Medulla oblongata (tissue), 1 donor: Measurements from ENCODE around the gene GALNT16.

Experiments used
- DNase-seq: peaks from one replicate; pipeline ENCODE4 v3.0.0-alpha.2; 2015; ENCODE audit errors: extremely low spot score

Gene GALNT16

DNA sequence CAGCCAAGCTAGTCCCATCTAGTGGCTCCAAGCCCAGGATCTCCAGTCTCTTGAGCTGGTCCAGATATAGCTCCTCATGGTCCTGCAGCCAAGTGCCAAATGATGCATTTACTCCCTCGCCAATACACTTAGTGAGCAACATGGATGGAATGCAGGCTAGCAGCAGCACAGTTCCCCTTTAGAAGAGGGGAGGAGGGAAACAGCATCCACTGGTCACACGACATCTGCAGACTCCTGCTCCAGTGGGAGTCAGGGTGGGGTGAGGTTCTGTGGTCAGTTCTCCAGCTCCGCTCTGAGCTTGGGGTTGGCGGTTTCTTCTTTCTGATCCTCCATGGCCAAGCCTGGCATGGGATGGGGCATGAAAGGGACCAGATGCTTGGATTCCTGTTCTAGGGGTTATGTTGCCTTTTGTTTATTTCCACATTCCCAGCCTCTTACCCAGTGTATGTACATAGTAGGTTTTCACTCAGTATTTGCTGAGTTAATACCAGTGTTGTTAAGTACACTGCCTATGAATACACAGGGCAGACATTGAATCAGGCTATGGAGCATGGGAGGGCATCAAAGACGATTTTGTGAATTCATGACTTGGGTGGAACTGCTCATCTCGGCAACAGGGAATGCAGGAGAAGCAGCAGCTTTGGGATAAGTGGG, 57.3 kb downstream of the GALNT16 start:
- peak; percentile 8 for DNase-seq

GRCh38 chr14:69317780-69318179, 57.8 kb downstream of the GALNT16 start:
- peak; percentile 4 for DNase-seq

- DNase-seq = no peak
Observed at GRCh38 chr14:69318241-69318640, 58.3 kb downstream of the GALNT16 start.

- DNase-seq = no peak
Observed at GRCh38 chr14:69318901-69319475, 59.0 kb downstream of the GALNT16 start.

DNA sequence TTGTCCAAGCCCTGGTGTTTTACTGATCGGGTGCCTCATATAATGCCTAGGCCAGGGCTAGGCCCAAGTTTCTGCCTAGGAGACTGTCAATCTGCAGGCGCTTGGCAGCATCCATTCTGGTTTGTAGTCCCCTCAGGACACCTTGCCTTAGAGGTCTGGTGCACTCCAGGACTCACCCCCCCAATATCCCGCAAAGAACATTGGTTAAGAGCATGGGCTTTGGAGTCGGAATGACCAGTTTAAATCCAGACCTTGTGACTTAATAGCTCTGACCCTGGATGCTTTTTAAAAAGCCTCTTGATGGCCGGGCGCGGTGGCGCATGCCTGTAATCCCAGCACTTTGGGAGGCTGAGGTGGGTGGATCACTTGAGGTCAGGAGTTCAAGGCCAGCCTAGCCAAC, 60.0 kb downstream of the GALNT16 start:
- DNase-seq = no peak

- DNase-seq = no peak
Observed at GRCh38 chr14:69320581-69321365, 60.8 kb downstream of the GALNT16 start.

GRCh38 chr14:69321601-69322330, 61.8 kb downstream of the GALNT16 start:
- no peak for DNase-seq

DNA sequence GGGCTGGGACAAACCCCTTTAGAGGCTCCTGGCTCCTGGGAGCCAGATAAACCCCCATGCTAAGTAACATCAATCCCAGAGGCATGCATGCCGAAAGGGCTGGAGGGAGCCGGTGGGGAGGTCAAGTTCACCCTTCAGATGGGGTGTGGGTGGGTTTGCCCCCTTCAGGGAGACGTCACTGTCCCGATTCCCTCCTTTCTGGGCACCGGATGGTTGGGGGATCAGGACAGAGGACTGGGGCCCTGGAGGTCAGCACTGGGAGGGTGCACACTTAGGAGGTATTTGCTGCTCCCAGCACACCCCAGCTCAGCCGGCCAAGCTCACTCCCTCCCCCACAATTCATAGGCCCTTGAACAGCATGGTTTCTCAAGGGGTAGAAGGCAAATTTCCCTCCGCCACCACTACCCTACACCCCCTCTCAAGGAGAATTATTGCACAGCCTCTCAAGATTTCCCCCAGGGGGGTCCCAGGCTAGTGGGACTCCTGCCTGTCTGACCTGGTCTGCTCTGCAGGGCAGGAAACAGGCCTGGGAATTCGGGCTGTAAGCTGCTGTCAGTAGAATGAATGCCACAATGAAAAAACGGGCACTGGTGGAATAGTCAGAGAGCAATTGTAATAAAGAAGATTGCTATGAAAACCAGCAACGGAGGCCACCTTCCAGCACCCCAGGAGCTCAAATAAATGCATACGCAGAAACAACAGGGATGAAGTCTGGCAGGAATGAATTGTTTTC, 63.5 kb downstream of the GALNT16 start:
- DNase-seq = no peak

DNA sequence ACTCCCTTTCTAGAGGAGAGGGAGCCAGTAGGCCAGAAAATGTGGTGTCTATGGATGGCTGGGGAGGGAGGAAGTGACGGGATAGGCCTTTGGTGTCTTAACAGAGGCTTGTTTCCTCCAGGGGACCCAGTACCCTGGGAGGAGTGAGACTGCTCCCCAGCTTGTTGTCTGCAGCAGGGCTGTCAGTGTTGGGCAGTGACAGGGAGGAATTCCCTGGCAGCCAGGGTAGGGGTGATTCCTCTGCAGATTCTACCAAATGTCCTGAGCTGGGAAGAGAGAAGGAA, 64.0 kb downstream of the GALNT16 start:
- DNase-seq = no peak

DNA sequence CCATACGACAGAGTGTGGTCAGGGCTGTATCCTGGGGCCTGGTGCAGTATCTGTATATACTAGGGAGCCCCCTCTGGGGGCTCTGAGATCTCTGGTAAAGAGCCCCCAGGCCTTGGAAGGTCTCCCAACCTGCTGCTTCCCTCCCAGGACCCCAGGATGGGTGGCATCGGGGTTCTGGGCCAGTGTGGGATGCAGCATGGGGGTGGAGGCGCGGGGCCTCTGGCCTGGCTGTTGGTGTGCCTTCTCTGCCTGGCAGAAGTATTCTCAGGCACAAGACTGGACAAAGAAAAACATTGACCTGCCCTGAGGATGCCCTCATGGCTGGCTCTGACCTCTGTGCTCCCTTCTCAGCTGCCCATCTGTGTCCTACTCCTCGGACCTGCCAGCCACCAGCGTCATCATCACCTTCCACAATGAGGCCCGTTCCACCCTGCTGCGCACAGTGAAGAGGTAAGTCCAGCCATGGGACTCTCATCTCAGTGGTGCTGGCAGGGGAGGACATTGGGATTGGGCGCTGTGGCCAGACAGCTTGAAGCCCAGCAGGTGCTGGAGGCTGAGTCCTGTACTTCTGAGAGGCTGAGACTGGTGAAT, 64.5 kb downstream of the GALNT16 start:
- DNase-seq = no peak

- no peak for DNase-seq
Observed at GRCh38 chr14:69325086-69325485, 65.1 kb downstream of the GALNT16 start.

GRCh38 chr14:69325646-69326265, 65.8 kb downstream of the GALNT16 start:
- DNase-seq = no peak

- no peak for DNase-seq
Observed at GRCh38 chr14:69326611-69327010, 66.7 kb downstream of the GALNT16 start.

- no peak for DNase-seq
Observed at GRCh38 chr14:69327507-69327906, 67.5 kb downstream of the GALNT16 start.

- no peak for DNase-seq
Observed at GRCh38 chr14:69328317-69328716, 68.4 kb downstream of the GALNT16 start.

DNA sequence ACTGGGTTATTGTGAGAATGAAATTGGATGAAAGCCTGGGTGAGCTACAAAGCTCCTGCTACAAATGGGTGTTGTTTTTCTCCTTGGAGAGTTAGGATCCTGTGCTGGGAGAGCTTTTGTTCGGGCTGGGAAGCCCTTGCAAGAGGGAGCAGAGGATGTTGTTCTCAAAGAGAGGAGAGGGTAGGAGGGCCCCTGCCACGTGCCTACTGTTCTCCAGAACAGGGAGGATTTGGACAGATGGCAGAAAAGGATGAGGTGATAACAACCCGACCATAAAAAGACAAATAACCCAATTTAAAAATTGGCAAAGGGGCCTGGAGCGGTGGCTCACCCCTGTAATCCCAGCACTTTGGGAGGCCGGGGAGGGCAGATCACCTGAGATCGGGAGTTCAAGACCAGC, 68.8 kb downstream of the GALNT16 start:
- DNase-seq = no peak

- no peak for DNase-seq
Observed at GRCh38 chr14:69331206-69331605, 71.2 kb downstream of the GALNT16 start.

DNA sequence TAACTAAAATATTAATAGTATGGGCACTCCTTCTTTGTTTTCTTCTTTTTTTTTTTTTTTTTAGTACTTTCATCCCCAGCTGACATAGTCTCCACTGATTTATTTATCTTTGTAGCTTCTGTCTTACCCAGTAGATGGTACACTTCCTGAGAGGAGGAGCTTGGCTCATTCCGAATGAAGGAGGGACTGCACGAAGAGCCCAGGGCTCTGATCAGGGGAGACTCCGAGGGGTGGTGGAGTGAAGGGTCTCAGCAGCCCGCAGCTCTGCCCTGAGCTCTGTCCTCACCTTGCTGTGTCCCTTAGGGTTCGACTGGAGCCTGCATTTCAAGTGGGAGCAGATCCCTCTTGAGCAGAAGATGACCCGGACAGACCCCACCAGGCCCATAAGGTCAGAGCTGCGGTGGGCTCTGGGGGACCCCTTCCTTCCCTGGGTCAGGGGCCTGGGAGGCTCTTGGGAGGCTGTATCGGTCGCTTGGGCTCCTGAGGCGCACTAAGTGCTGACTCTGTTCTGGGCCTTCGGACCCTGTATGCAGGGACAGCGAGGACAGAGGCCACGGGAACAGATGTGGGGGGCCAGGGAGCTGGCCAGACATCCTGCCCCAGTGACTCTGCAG, 72.9 kb downstream of the GALNT16 start:
- no peak for DNase-seq

DNA sequence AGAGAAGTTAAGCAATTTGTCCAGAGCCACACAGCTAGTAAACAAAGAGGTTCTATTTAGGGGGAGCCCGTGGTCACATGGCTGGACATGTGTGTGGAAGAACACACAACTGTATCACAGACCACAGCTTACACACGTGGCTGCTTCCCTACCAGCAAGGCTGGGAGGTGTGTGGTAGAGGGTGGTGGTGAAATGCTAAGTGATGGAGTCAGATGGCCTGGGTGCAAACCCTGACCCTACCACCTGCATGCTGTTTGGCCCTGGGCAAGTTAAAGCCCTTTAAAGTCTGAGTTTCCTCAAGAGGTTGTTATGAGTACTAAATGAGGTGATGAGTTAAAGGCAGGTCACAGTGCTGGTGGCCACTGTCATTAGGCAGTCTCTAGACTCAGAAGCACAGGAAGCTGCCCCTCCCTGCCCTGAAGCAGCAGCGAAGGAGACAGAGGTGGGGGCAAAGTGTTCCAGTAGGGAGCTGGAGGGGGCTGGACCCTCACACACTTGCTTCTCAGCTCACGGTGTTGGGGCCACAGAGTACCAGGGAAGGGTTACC, 73.9 kb downstream of the GALNT16 start:
- DNase-seq = no peak

DNA sequence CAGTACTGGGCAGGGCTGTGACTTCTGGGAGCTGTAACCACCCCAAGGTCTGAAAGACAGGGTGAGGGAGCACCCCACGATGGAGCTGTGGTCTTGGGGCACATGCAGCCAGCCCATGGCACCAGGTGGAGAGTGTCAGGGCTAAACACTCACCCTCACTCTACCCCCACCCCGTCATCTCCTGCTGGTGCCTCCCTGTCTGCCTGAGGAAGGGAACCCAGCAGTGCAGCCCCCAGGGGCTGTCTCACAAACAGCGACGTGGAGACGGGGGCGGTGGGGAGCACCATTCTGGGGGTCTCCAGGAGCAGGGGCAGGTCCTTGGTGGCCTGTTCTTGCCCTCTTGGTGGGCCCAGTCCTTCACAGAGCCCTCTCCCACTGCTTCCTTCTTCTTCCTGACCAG, 74.6 kb downstream of the GALNT16 start:
- DNase-seq = no peak
